OCI-LY3 (cell line): ENCODE measurements around the gene MAP3K5.

Experiments used
- EZH2phosphoT487 ChIP-seq: fragments of 200-600 bp; shearing (Covaris generic); IDR thresholded peaks from 2 replicates; pipeline ENCODE4 v1.6.1; 2018; ENCODE audit warnings: antibody characterized with exemption, mixed run types, low read depth
- TF ChIP-seq, protein P1 (sequence below): fragments of 200-600, 300-600 bp; sonication (generic); IDR thresholded peaks from 2 replicates; pipeline ENCODE4 v1.5.1; 2014; ENCODE audit warnings: antibody characterized with exemption, low read length, low read depth

- TF ChIP-seq EZH2phosphoT487, result no peak
- TF ChIP-seq, protein P1, sequence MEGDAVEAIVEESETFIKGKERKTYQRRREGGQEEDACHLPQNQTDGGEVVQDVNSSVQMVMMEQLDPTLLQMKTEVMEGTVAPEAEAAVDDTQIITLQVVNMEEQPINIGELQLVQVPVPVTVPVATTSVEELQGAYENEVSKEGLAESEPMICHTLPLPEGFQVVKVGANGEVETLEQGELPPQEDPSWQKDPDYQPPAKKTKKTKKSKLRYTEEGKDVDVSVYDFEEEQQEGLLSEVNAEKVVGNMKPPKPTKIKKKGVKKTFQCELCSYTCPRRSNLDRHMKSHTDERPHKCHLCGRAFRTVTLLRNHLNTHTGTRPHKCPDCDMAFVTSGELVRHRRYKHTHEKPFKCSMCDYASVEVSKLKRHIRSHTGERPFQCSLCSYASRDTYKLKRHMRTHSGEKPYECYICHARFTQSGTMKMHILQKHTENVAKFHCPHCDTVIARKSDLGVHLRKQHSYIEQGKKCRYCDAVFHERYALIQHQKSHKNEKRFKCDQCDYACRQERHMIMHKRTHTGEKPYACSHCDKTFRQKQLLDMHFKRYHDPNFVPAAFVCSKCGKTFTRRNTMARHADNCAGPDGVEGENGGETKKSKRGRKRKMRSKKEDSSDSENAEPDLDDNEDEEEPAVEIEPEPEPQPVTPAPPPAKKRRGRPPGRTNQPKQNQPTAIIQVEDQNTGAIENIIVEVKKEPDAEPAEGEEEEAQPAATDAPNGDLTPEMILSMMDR, result no peak
Observed at GRCh38 chr6:136693090-136693489, 99.2 kb downstream of the MAP3K5 start.
